Suppressor macrophage treated with lipopolysaccharide for 4 hours (primary cell): ENCODE measurements around the gene VPS37D.
"Not testable (repeated sequence)": the region's sequence is repeated elsewhere in the genome, so short reads cannot be mapped to it uniquely, and the experiment has no call there.

Experiments
- DNase-seq: peaks from one replicate; pipeline ENCODE4 v3.0.0-alpha.2; 2020

Gene VPS37D

DNA sequence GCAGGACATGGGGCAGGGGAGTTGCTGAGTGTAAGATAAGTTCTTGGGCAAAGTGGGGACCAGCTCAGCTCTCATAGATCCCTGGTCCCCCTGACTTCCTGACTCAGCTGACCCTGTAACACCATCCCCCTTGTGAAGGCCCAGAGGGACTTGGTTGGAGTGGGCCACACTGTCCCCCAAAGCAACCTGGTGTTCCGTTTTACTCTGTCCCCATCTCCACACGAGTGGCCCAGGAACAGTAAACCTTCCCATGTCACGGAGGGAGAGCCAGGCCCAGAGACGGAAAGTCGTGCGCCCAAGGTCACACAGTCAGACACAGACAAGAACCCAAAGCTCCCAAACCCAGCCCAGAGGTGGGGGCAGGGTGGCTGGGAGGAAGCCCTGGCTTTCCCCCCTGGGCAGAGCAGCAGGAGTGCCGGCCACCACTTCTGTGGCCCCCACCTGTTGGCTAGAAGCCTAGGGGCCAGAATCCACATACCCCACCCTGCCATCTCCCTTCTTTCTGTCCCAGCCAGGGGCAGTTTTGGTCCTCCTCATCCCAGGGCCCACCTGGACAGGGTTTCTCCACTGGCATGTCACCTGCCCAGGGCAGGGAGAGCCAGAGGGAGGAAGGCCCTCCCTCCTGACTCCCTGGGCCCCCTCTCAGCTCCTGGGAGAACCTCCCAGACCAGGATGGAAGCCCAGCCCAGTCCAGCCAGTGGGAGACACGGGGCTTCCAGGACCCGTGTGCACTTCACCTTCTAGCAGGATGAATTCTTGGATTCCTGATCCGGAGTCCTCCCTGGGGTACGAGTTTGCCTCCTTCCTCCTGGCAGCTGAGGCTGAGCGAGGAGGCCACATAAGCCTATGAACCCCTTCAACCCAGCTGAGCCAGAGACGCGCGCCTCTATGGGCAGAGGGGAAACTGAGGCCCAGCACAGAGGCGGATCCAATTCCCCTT, 20.6 kb upstream of the VPS37D start:
- no peak for DNase-seq

DNA sequence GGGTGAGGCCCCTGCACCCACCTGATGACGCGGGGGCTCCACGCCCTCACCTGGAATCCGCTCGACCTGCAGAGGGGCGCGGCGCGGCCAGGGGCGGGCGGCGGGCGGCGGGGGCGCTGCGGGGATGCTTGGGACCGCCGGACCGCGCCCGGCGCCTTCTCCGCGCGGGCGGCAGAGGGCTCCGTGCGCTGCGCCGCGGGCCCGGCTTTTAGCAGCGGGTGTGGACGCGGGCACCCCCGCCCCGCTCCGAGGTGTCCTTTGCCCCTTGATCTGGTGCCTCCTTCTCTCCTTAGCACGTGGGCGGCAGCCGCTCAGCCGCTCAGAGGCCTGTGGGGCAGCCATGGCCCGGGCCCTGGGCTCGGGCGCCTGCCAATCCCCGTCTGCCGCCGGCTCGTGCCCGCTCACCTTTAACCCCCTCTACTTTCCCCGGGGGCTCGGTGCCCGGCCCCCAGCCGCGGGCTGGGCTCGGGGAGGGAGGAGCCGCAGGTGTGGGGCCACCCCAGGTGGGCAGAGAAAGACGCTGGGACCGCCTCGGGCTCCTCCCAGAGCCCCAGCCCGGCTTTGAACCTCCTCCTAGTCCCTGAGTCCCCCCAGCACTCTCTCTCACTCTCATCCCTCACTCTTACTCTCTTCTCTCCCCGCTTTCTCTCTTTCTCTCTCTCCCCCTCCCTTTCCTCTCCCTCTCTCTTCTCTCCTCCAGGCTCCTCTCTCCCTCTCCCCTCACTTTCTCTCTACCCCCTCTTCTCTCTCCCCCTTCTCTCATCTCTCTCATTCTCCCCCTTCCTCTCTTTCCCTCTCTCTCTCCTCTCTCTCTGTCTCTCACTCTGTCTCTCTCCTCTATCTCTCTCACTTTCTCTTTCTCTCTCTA, 19.7 kb upstream of the VPS37D start:
- no peak for DNase-seq

DNA sequence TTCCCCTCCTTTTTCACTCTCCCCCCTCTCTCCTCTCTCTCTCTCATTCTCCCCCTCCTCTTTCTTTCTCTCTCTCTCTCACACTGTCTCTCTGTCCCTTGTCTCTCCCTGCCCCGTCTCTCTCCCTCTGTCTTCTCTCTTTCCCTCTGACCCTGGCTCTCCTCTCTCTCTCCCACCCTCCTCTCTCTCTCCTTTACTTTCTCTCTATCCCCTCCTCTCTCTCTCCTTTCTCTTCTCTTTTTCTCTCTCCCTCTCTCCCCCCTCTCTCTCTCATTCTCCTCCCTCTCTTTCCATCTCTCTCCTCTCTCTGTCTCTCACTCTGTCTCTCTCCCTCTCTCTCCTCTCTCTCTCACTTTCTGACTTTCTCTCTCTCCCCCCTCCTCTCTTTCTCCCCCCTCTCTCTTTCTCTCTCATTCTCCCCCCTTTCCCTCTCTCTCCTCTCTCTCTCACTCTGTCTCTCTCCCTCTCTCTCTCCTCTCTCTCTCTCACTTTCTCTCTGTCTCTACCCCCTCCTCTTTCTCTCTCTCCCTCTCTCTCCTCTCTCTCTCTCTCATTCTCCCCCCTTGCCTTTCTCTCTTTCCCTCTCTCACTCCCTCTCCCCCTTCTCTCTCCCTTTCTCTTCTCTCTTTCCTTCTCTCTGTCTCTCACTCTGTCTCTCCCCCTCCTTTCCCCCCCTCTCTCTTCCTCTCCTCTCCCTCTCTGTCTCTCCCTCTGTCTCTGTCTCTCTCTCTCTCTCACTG, 18.9 kb upstream of the VPS37D start:
- DNase-seq, result no peak

DNA sequence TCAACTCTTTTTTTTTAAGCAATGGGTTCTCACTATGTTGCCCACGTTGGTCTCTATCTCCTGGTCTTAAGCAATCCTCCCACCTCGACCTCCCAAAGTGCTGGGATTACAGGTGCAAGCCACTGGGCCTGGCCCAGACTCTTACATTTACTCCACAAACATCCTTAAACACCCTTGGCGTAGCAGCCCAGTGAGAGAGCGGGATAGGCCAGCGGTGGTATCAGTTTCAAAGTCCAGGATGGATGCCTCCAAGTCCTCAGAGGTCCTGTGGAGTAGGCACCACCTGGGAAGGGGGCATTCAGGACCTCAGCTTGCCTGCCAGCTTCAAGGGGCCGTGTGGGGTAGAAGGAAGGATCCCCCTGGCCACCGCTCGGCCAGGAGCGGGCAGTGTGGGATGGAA, 18.1 kb upstream of the VPS37D start:
- no peak for DNase-seq

DNA sequence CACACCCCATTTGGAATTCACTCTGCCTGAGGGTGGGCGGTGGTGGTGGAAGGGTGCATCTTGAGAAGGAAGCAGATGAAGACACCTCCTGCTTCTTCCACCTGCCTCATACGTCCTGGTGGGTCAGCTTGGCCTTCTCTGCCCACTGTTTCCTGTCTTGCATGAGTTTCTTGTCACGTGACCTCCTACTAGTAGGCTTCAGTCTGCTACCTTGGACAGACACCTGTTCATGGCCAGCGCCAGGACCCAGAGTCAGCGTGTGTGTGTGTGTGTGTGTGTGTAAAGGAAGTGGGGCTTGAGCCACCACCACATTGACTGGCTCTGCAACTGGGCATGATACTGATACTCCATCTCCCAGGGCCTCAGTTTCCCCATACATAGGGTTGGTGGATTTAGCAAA, 17.1 kb upstream of the VPS37D start:
- DNase-seq, result no peak

DNA sequence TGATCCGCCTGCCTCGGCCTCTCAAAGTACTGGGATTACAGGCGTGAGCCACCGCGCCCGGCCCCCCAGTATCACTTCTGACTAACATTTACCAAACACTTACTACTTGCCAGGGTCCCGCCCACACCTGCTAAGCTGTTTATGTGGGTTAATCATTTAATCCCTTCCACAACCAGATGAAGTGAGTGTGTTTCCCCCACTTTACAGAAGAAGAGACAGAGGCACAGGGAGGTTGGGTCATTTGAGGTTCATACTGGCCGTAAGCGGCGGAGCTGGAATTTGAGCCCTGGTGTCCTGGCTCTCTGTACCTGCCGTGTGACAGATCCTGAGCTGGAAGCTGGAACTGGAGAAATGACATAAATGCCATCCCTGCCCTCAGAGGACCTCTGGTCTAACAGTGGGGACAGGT, 15.1 kb upstream of the VPS37D start:
- no peak for DNase-seq

DNA sequence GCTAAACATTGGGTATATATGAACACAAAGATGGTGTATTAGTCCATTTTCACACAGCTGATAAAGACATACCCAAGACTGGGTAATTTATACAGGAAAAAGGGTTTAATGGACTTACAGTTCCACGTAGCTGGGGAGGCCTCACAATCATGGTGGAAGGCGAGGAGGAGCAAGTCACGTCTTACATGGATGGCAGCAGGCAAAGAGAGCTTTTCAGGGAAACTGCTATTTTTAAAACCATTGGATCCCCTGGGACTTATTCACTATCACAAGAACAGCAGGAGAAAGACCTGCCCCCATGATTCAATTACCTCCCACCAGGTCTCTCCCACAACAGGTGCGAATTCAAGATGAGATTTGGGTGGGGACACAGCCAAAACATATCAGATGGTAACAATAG, 12.3 kb upstream of the VPS37D start:
- not testable (repeated sequence) for DNase-seq

DNA sequence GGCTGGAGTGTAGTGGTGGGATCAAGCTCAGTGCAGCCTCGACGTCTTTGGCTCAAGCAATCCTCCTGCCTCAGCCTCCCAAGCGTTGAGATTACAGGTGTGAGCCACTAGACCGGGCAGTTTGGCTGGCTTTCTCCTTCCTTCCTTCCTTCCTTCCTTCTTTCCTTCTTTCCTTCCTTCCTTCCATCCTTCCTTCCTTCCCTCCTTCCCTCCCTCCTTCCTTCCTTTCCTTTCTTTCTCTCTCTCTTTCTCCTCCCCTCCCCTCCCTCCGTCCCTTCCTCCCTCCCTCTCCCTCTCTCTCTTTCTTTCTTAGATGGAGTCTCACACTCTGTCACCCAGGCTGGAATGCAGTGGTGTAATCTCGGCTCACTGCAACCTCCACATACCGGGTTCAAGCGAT, 7.6 kb upstream of the VPS37D start:
- no peak for DNase-seq

DNA sequence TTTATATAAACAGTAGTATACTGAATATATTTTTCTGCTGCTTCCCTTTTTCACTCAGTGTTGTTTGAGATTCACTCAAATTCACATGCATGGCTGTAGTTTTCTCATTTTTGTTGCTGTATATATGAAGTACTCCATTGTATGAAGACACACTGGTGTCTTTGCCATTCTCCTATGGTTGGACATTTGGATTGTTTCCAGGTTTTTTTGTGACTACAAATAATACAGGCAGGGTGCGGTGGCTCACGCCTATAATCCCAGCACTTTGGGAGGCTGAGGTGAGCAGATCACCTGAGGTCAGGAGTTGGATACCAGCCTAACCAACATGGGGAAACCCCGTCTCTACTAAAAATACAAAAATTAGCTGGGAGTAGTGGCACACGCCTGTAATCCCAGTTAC, 7.0 kb upstream of the VPS37D start:
- not testable (repeated sequence) for DNase-seq

DNA sequence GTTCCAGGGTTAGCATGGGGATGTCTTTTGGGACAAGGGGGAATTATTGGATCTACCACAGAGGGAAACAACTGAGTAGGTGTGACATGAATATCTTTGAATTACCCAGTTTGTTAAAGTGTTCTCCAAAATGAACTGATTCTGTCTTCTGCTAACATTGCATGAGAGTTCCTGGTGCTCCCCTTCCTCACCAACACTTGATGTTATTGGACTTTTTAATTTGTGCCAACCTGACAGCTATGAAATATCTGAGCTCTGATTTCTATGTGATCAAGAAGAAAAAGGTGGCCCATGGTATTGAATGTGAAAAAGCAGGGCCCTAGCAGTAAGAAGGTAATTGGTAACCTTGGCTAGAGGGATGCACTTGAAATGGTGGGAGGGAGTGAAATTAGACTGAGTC, 4.6 kb upstream of the VPS37D start:
- DNase-seq, result no peak

DNA sequence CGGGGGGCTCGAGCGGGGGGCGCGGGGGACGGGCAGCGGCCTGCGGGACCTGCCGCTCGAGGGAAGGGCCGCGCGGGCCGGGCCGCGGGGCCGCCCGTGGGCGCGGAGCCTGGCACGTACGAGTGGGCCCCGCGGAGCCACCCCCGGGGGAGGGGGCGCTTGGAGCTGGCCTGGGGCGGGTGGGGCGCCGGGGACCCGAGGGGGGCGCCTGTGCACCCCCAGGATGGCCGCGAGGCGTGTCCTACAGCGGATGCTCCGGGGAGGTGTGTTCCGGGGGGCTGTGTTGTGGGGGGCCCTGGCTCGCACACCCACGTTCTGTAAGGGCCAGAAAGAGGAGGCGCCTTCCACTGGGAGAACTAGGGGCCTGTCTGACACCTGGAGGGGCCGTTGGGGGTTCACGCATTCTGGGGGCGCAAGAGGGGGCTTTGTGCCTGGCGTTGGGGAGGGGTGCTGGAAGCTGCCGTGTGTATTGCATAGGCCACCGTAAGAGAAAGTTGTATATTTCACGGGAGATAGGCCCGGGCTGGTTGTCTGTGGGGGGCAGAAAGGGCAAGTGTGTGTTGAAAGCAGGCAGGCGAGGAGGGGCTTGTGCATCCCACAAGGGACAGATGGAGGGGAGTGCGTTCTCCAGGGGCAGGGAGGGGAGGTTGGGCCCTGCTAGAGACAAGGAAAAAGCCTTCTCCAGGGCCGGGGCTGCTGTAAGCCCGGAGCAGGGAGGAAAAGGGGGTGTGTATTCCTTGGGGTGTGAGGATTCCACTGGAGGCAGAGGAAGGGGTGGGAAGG, 663 bp downstream of the VPS37D start:
- no peak for DNase-seq

DNA sequence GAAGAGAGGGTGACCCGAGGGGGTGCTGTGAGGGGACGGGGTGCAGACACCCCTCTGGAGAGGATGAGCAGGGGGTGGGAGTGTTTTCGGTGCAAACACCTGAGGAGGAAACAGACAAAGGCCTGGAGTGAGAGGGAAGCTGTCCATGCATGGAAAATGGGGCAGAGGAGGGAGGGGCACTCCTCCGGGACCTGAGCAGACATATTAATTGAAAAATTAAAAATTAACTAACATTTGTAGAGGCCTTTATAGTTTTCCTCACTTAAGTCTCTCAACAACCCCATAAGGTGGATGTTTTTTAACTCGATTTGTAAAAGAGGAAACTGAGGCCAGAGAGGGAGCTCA, 1.2 kb downstream of the VPS37D start:
- no peak for DNase-seq

DNA sequence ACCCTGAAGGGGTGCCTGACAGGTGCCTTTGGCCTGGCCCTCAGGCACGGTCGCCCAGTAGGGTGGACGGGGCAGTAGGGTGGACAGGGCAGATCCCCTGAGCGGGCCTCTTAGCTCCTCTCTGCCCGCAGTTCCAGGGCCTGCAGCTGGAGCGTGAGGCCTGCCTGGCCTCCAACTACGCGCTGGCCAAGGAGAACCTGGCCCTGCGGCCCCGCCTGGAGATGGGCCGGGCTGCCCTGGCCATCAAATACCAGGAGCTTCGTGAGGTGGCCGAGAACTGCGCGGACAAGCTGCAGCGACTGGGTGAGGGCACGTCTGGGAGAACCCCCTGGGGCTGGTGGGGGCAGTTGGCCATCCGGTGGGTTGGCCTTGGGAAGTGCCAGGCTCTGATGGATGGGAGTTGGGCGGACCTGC, 1.7 kb downstream of the VPS37D start:
- DNase-seq, result no peak

DNA sequence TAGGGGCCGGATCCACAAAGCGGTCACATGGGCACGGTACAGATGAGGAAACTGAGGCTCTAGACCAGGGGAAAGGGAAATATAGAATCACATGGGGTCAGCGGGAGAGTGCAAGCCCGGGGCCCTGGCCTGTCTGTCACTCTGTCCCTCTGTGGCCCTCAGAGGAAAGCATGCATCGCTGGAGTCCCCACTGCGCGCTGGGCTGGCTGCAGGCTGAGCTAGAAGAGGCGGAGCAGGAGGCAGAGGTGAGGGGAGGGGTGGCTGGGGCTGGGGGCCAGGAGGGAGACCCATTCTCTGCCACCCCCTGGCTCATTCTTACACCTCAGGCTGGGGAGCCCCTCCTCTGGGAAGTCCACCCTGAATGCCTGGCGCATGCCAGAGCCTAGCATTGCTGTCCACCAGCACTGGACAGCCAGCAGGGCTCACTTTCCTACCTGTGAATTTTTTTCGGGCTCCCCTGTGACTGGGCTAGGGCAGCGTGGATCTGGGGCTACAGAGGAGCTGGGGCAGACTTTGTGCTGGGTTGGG, 2.3 kb downstream of the VPS37D start:
- no peak for DNase-seq

DNA sequence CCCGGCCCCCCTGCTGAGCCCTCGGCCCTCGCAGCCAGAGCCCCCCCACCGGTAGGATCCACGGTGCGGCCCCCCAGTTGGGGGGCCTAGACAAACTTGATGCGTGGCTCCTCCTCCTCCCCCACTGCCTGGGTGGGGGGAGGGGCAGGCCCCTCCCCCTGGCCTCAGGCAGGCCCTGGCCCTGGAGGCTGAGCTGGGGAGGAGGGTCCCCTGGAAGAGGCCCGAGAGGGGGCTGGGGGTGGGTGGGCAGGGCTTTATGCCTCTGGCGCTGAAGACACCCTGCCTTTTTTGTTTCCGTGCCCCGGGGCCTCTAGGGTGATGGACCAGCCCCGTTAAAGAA, 3.7 kb downstream of the VPS37D start:
- DNase-seq, result no peak

DNA sequence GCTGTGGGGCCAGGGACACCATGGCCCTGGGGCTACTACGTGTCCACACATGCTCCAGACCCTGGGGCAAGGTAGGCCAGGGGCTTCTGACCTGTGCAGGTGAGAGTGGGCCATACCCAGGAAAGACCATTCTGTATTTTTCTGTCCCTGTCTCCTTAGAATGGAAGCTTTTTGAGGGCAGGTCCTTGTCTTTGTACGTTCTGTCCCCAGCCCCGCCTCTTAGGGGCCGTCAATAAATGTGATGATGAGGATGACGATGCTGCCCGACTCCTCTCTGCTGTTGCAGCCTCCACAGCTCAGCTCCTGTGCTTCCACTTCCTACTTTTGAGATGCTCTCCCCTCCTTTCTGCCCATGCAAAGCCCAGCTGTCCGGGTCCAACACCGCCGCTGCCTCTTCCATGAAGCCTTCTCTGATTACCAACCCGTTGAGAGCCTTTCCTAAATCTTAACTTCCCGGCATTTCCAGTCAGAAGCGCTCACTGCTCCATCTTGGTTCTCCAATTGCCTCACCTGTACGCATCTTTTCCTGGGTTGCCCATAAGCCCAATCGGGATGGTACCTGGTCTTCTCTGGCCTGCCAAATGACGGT, 4.3 kb downstream of the VPS37D start:
- no peak for DNase-seq

DNA sequence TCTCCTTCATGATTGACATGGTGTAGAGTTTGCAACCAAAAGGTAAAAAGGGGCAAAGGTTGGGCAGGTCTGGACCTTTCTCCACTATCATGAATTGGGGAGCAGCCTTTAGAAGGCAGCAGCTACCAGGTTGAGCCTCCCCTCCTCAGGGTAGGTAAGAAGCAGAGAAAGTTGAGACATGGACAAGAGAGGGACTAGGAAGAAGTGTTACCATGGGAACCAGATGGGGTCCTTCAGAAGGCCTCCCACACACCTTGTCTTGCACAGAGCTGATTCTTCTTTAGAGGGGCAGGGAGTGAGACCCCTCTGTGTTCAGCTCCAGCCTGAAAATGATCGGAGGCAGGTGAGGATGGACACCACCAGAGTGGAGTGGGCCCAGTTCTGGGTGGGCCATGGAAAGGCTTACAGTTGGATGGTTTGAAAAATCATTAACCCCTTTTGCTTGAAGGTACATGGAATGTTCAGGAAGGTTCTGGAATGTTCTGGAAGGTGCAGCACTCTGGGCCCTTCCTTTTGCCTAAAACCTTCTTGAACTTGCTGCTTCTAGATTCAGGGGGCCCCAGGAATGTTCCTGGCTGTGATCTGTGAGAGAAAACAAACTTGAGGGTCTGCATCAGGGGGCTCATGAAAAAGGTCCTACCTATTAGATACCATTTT, 7.0 kb downstream of the VPS37D start:
- DNase-seq, result no peak

DNA sequence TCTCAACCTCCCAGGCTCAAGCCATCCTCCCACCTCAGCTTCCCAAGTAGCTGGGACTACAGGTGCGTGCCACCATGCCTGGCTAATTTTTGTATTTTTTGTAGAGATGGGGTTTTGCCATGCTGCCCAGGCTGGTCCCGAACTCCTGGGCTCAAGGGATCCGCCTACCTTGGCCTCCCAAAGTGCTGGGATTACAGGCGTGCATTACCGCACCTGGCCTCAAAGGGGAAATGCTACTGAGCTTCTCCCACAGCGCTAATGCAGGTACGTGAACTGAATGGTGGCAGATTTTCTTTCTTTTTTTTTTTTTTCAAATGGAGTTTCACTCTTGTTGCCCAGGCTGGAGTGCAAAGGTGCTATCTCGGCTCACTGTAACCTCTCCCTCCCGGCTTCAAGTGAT, 8.4 kb downstream of the VPS37D start:
- DNase-seq, result not testable (repeated sequence)

DNA sequence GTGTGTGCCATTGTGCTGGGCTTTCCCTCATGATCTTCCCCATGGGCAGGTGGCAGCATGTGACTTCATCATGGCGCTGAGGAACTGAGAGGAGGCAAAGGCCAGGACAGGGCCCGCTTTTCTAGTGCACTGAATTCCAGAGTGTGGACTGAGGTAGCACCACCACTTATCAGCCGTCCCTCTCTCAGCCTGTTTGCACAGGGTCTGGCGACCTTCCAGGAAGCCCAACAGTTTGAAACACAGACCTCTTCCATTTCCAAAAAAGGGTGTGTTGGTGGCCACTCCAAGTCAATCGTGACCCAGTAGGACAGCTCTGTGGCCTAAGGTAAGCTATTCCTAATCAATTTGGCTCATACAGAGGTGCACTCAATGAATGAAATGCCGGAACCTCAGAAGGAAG, 11.2 kb downstream of the VPS37D start:
- DNase-seq, result no peak

DNA sequence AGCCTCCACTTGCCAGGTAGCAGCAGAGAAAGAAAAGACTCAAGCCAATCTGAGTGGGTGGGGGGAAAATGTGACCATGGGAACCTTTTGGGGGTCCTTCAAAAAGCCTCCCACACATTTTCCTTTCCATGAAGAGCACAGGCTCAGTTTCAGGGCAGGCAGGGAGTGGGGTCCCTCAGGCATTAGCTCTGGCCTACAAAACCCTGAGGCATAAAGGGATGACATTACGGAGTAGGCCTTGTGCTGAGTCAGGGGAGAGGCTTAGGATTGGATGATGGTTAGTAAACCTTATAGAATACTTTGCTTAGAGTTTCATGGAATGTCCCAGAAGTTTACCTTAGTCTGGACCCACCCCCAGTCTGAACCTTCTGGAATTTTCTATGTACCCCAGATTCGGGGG, 12.1 kb downstream of the VPS37D start:
- DNase-seq, result no peak

DNA sequence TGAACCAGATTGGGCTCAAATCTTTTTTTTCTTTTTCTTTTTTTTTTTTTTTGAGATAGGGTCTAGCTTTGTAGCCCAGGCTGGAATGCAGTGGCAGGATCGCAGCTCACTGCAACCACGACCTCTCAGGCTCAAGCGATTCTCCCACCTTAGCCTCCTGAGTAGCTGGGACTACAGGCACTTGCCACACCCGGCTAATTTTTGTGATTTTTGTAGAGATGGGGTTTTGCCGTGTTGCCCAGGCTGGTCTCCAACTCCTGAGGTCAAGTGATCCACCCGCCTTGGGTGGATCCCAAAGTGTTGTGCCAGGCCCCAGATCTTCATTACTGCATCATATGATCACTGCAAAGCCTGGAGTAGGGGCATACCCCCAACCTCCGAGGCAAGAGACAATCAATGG, 12.9 kb downstream of the VPS37D start:
- no peak for DNase-seq

DNA sequence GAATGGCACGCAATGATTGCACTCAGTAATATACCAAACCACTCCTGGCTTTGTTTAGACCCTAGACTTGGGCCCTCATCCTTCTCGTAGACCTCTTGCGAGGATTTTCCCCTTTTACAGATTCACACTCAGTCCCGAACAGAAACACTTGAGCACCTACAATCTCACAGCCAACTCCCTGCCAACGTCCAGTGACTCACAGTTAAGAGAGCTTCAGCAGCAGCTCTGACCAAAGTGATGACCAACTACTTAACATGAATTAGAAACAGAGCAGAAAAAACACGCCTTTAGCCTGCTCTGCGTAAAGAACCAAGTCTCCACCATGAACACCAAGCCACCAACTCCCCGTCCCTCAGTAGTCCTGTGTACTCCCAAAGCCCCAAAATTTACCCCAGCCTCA, 13.4 kb downstream of the VPS37D start:
- DNase-seq, result no peak
